HCT116 (cell line): ENCODE data around the gene RASIP1. TPM values are rescaled to one million over a fixed set of nuclear protein-coding genes. Genes with fewer than 3 reads are reported as not detected.

Experiments used
- ATAC-seq: fragments of 200-7000 bp; cut with Tn5 transposase; 2 replicates; pipeline ENCODE4 v1.9.1; 2020; ENCODE audit warnings: mild to moderate bottlenecking, moderate library complexity
- BruUV-seq: library from RNA; stranded (reverse); fragments of 400-500 nt; replicated peaks from 2 replicates; lab custom pipeline; 2021; lab: Mats Ljungman, UMichigan
- CTCF ChIA-PET: fragments of 300-600 bp; sonication (Branson Sonifier 250); formaldehyde crosslinking; loops from one replicate; lab custom pipeline; 2021; ENCODE audit warnings: antibody characterized with exemption; lab: Charles Lee
- POLR2A ChIA-PET: fragments of 300-600, 350-600 bp; sonication (Branson Sonifier 250); formaldehyde crosslinking; loops from one replicate; lab custom pipeline; 2021; ENCODE audit warnings: antibody characterized with exemption; lab: Charles Lee
- RAD21 ChIA-PET, 2 experiments: fragments of 300-600 bp; sonication (Branson Sonifier 250); formaldehyde crosslinking; loops; one replicate each; lab custom pipeline; 2023; ENCODE audit warnings: low total read pairs in 2 of 2; ENCODE audit not compliant: uncharacterized antibody in 2 of 2, unreplicated experiment in 2 of 2, low non-redundant PET in 1 of 2; lab: Charles Lee
- DNase-seq: peaks from one replicate; pipeline ENCODE4 v3.0.0-alpha.2; 2010; ENCODE audit warnings: low read depth, low spot score
- H2AFZ ChIP-seq: fragments of 200-600 bp; shearing (Covaris generic), sonication (generic); 2 replicates; pipeline ENCODE4 v1.6.1; 2017; ENCODE audit warnings: low read depth, mixed run types, mixed read lengths, antibody characterized with exemption, low read length; ENCODE audit not compliant: poor library complexity, severe bottlenecking
- H3K27ac ChIP-seq: 2 replicates; pipeline ENCODE4 v1.5.1; 2012; ENCODE audit warnings: low read depth, low read length
- H3K27me3 ChIP-seq: fragments of 200-600 bp; sonication (generic); 2 replicates; pipeline ENCODE4 v1.6.1; 2016; ENCODE audit warnings: mixed run types, low read length, mixed read lengths; ENCODE audit not compliant: insufficient read depth
- H3K36me3 ChIP-seq, 2 experiments: fragments of 200-500 bp in 1 of 2; fragments of 200-600 bp in 1 of 2; sonication (Bioruptor generic) in 1 of 2; sonication (generic) in 1 of 2; 2 replicates each; pipeline versions ENCODE4 v1.5.1 to v1.6.1; 2014 to 2016; ENCODE audit warnings: low read length in 2 of 2, inconsistent platforms in 1 of 2, mixed read lengths in 1 of 2, mixed run types in 1 of 2; ENCODE audit not compliant: insufficient read depth in 2 of 2, control insufficient read depth in 1 of 2
- H3K4me1 ChIP-seq, 2 experiments: fragments of 200-600 bp in 1 of 2; sonication (generic) in 1 of 2; 2 replicates each; pipeline versions ENCODE4 v1.5.1 to v1.6.1; 2012 to 2017; ENCODE audit warnings: low read length in 2 of 2, inconsistent platforms in 1 of 2, mild to moderate bottlenecking in 1 of 2, mixed read lengths in 1 of 2, mixed run types in 1 of 2, moderate library complexity in 1 of 2; ENCODE audit not compliant: insufficient read depth in 2 of 2, control insufficient read depth in 1 of 2
- H3K4me2 ChIP-seq: fragments of 200-600 bp; sonication (generic); 2 replicates; pipeline ENCODE4 v1.6.1; 2017; ENCODE audit warnings: mixed run types, low read length, mixed read lengths
- H3K4me3 ChIP-seq, 2 experiments: fragments of 200-600 bp in 1 of 2; sonication (generic) in 1 of 2; replicated peaks in 1 of 2; 2 replicates each; pipeline ENCODE4 v1.5.1; 2011 to 2016; ENCODE audit warnings: low read length in 2 of 2, control low read depth in 1 of 2, low read depth in 1 of 2, mild to moderate bottlenecking in 1 of 2, mixed read lengths in 1 of 2, mixed run types in 1 of 2
- H3K79me2 ChIP-seq: fragments of 200-600 bp; sonication (generic); 2 replicates; pipeline ENCODE4 v1.6.1; 2017; ENCODE audit warnings: mild to moderate bottlenecking, mixed run types, low read length, moderate library complexity, mixed read lengths; ENCODE audit not compliant: insufficient read depth
- H3K9ac ChIP-seq: fragments of 200-600 bp; sonication (generic); 2 replicates; pipeline ENCODE4 v1.6.1; 2016; ENCODE audit warnings: low read length, mixed read lengths
- H3K9me2 ChIP-seq: fragments of 200-600 bp; sonication (generic), shearing (Covaris generic); 2 replicates; pipeline ENCODE4 v1.6.1; 2017; ENCODE audit warnings: mixed run types, mild to moderate bottlenecking, moderate library complexity; ENCODE audit not compliant: insufficient read depth
- H3K9me3 ChIP-seq, 2 experiments: fragments of 200-500 bp in 1 of 2; fragments of 200-600 bp in 1 of 2; sonication (Bioruptor generic) in 1 of 2; sonication (generic) in 1 of 2; 2 replicates each; pipeline ENCODE4 v1.6.1; 2014 to 2017; ENCODE audit warnings: low read length in 2 of 2, mixed read lengths in 2 of 2, inconsistent platforms in 1 of 2, low read depth in 1 of 2, mild to moderate bottlenecking in 1 of 2, mixed run types in 1 of 2, moderate library complexity in 1 of 2; ENCODE audit not compliant: control insufficient read depth in 1 of 2, insufficient read depth in 1 of 2
- H4K20me1 ChIP-seq: fragments of 200-600 bp; sonication (generic), shearing (Covaris generic); 2 replicates; pipeline ENCODE4 v1.6.1; 2017; ENCODE audit warnings: mixed run types, mild to moderate bottlenecking, moderate library complexity; ENCODE audit not compliant: insufficient read depth
- ATF3 ChIP-seq: IDR thresholded peaks from 2 replicates; pipeline ENCODE4 v1.6.1; 2012
- EGR1 ChIP-seq: IDR thresholded peaks from 2 replicates; pipeline ENCODE4 v1.6.1; 2012; ENCODE audit warnings: low read depth
- ELF1 ChIP-seq: IDR thresholded peaks from 2 replicates; pipeline ENCODE4 v1.6.1; 2012; ENCODE audit warnings: low read depth, borderline replicate concordance
- EZH2phosphoT487 ChIP-seq: fragments of 200-600 bp; IDR thresholded peaks from 2 replicates; pipeline ENCODE4 v1.6.1; 2018; ENCODE audit warnings: antibody characterized with exemption, borderline replicate concordance
- FOSL1 ChIP-seq: IDR thresholded peaks from 2 replicates; pipeline ENCODE4 v1.6.1; 2012; ENCODE audit warnings: low read depth
- JUND ChIP-seq: IDR thresholded peaks from 2 replicates; pipeline ENCODE4 v1.6.1; 2012
- MAX ChIP-seq: IDR thresholded peaks from 2 replicates; pipeline ENCODE4 v1.6.1; 2012
- POLR2A ChIP-seq: IDR thresholded peaks from 2 replicates; pipeline ENCODE4 v1.7.0; 2011; ENCODE audit warnings: borderline replicate concordance; ENCODE audit not compliant: insufficient read depth, insufficient read length; ENCODE audit errors: extremely low read depth
- POLR2AphosphoS5 ChIP-seq: IDR thresholded peaks from 2 replicates; pipeline ENCODE4 v1.6.1; 2011; ENCODE audit warnings: mild to moderate bottlenecking, low read depth, low read length, moderate library complexity
- ZBTB33 ChIP-seq: IDR thresholded peaks from 2 replicates; pipeline ENCODE4 v1.6.1; 2011; ENCODE audit warnings: mild to moderate bottlenecking, low read length, moderate library complexity; ENCODE audit not compliant: insufficient replicate concordance; ENCODE audit errors: extremely low read depth
- intact Hi-C: fragments of 100-400 bp; cut with micrococcal nuclease; formaldehyde crosslinking; loops from 2 replicates; pipeline ENCODE4 v1.10.0; 2022
- total RNA-seq: library from RNA; stranded (reverse); gene quantifications from one replicate; pipeline ENCODE4 v1.2.1, GENCODE V29; 2021; ENCODE audit not compliant: unreplicated experiment
- TF ChIP-seq, protein P1 (sequence below): IDR thresholded peaks from 2 replicates; pipeline ENCODE4 v1.6.1; 2012; ENCODE audit warnings: low read depth
- TF ChIP-seq, protein P2 (sequence below), 3 experiments: fragments of 200-600 bp in 1 of 3; sonication (generic) in 1 of 3; IDR thresholded peaks in 2 of 3; conservative IDR thresholded peaks in 1 of 3; 2 replicates each; pipeline ENCODE4 v1.5.1; 2012 to 2017; ENCODE audit warnings: low read depth in 2 of 3, low read length in 2 of 3, antibody characterized with exemption in 1 of 3, borderline replicate concordance in 1 of 3, control low read depth in 1 of 3, mild to moderate bottlenecking in 1 of 3, mixed read lengths in 1 of 3, mixed run types in 1 of 3, moderate library complexity in 1 of 3; ENCODE audit not compliant: insufficient read depth in 1 of 3

The RASIP1 gene
- total RNA-seq, 1 experiment from 2014 or later = 1.9 TPM

GRCh38 chr19:48777139-48777538 is 36.7 kb upstream of the RASIP1 start:
- Histone ChIP-seq H3K36me3 (no peaks in the 10 kb centered on the region), H3K79me2 (no peaks in the 10 kb centered on the region), H3K9ac (no peak overlapping the region), H3K27ac (no peak overlapping the region), H3K4me1 (peaks cover 19 to 29% of the 10 kb centered on the region in 2 experiments; a peak in 3 of 4 replicates), H3K4me2 (no peak overlapping the region), H2AFZ (no peak overlapping the region), H3K27me3 (no peaks in the 10 kb centered on the region), H3K9me3 (no peaks in the 10 kb centered on the region), H4K20me1 (no peaks in the 10 kb centered on the region), H3K4me3 (no peak overlapping the region), H3K9me2 (no peaks in the 10 kb centered on the region)
- TF ChIP-seq JUND (no peak), ELF1 (no peak), EZH2phosphoT487 (no peak), ZBTB33 (no peak), POLR2AphosphoS5 (no peak), ATF3 (no peak), EGR1 (no peak), FOSL1 (no peak), POLR2A (no peak), MAX (no peak)
- TF ChIP-seq, protein P1, sequence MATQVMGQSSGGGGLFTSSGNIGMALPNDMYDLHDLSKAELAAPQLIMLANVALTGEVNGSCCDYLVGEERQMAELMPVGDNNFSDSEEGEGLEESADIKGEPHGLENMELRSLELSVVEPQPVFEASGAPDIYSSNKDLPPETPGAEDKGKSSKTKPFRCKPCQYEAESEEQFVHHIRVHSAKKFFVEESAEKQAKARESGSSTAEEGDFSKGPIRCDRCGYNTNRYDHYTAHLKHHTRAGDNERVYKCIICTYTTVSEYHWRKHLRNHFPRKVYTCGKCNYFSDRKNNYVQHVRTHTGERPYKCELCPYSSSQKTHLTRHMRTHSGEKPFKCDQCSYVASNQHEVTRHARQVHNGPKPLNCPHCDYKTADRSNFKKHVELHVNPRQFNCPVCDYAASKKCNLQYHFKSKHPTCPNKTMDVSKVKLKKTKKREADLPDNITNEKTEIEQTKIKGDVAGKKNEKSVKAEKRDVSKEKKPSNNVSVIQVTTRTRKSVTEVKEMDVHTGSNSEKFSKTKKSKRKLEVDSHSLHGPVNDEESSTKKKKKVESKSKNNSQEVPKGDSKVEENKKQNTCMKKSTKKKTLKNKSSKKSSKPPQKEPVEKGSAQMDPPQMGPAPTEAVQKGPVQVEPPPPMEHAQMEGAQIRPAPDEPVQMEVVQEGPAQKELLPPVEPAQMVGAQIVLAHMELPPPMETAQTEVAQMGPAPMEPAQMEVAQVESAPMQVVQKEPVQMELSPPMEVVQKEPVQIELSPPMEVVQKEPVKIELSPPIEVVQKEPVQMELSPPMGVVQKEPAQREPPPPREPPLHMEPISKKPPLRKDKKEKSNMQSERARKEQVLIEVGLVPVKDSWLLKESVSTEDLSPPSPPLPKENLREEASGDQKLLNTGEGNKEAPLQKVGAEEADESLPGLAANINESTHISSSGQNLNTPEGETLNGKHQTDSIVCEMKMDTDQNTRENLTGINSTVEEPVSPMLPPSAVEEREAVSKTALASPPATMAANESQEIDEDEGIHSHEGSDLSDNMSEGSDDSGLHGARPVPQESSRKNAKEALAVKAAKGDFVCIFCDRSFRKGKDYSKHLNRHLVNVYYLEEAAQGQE = no peak
- TF ChIP-seq, protein P2, sequence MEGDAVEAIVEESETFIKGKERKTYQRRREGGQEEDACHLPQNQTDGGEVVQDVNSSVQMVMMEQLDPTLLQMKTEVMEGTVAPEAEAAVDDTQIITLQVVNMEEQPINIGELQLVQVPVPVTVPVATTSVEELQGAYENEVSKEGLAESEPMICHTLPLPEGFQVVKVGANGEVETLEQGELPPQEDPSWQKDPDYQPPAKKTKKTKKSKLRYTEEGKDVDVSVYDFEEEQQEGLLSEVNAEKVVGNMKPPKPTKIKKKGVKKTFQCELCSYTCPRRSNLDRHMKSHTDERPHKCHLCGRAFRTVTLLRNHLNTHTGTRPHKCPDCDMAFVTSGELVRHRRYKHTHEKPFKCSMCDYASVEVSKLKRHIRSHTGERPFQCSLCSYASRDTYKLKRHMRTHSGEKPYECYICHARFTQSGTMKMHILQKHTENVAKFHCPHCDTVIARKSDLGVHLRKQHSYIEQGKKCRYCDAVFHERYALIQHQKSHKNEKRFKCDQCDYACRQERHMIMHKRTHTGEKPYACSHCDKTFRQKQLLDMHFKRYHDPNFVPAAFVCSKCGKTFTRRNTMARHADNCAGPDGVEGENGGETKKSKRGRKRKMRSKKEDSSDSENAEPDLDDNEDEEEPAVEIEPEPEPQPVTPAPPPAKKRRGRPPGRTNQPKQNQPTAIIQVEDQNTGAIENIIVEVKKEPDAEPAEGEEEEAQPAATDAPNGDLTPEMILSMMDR (IDR thresholded peaks at IDR 0.05 in 2 of 3, conservative IDR thresholded peaks at IDR 0.05 in 1 of 3; ENCODE audit: borderline replicate concordance in 1 of 3, insufficient read depth in 1 of 3, low read depth in 2 of 3, low read length in 2 of 3) = no peak
- no peak for ATAC-seq
- intact Hi-C loops = no loop called here
- DNase-seq = no peak
- RAD21 ChIA-PET = no interaction called here
- POLR2A ChIA-PET = no interaction called here
- BruUV-seq = no TSS peak
- CTCF ChIA-PET = interaction anchor here (0.7 kb wide), 1 partner anchor 18 kb away, joined by 3 read pairs; no protein-coding TSS in a partner anchor
